Activated naive CD8-positive, alpha-beta T cell (primary cell): ENCODE data around the gene RAP1GAP.

Source experiments
- H3K27ac Mint-ChIP-seq: one replicate; pipeline ENCODE4 v1.8.0; 2021; ENCODE audit warnings: mixed read lengths
- H3K27me3 Mint-ChIP-seq: one replicate; pipeline ENCODE4 v1.8.0; 2021; ENCODE audit warnings: mixed read lengths
- H3K36me3 Mint-ChIP-seq: one replicate; pipeline ENCODE4 v1.8.0; 2021; ENCODE audit warnings: mixed read lengths
- H3K4me1 Mint-ChIP-seq: one replicate; pipeline ENCODE4 v1.8.0; 2021; ENCODE audit warnings: low read depth, mixed read lengths
- H3K4me3 Mint-ChIP-seq: one replicate; pipeline ENCODE4 v1.8.0; 2021; ENCODE audit warnings: mild to moderate bottlenecking, mixed read lengths
- H3K9me3 Mint-ChIP-seq: one replicate; pipeline ENCODE4 v1.8.0; 2021; ENCODE audit warnings: low read depth, mixed read lengths

The RAP1GAP gene

GRCh38 chr1:21584096-21584495, 85.1 kb downstream of the RAP1GAP start:
- no peaks in the 10 kb centered on the region for H3K9me3 Mint-ChIP-seq
- H3K4me1 Mint-ChIP-seq = no peaks in the 10 kb centered on the region
- H3K27me3 Mint-ChIP-seq = peaks cover 14% of the 10 kb centered on the region
- H3K4me3 Mint-ChIP-seq = no peak overlapping the region
- no peaks in the 10 kb centered on the region for H3K36me3 Mint-ChIP-seq
- no peak overlapping the region for H3K27ac Mint-ChIP-seq

- H3K4me1 Mint-ChIP-seq = no peaks in the 10 kb centered on the region
- no peak overlapping the region for H3K27ac Mint-ChIP-seq
- no peaks in the 10 kb centered on the region for H3K9me3 Mint-ChIP-seq
- no peaks in the 10 kb centered on the region for H3K36me3 Mint-ChIP-seq
- no peak overlapping the region for H3K4me3 Mint-ChIP-seq
- H3K27me3 Mint-ChIP-seq = peaks cover 8% of the 10 kb centered on the region
Observed at GRCh38 chr1:21579791-21580190, 89.4 kb downstream of the RAP1GAP start.

GRCh38 chr1:21577933-21578332, 91.2 kb downstream of the RAP1GAP start:
- no peak overlapping the region for H3K4me3 Mint-ChIP-seq
- H3K36me3 Mint-ChIP-seq = no peaks in the 10 kb centered on the region
- H3K4me1 Mint-ChIP-seq = no peaks in the 10 kb centered on the region

GRCh38 chr1:21577324-21577723, 91.8 kb downstream of the RAP1GAP start:
- H3K4me1 Mint-ChIP-seq = no peaks in the 10 kb centered on the region

More at GRCh38 chr1:21577933-21578332, 91.2 kb downstream of the RAP1GAP start:
- Mint-ChIP-seq H3K27me3 (peaks cover 13% of the 10 kb centered on the region), H3K9me3 (no peaks in the 10 kb centered on the region), H3K27ac (no peak overlapping the region)

GRCh38 chr1:21576798-21577187, 92.4 kb downstream of the RAP1GAP start:
- Mint-ChIP-seq H3K27me3 (peaks cover 11% of the 10 kb centered on the region), H3K4me1 (no peaks in the 10 kb centered on the region), H3K9me3 (no peaks in the 10 kb centered on the region), H3K4me3 (no peak overlapping the region), H3K36me3 (no peaks in the 10 kb centered on the region), H3K27ac (no peak overlapping the region)

More at GRCh38 chr1:21577324-21577723, 91.8 kb downstream of the RAP1GAP start:
- Mint-ChIP-seq H3K27ac (no peak overlapping the region), H3K36me3 (no peaks in the 10 kb centered on the region), H3K4me3 (no peak overlapping the region), H3K27me3 (peaks cover 10% of the 10 kb centered on the region), H3K9me3 (no peaks in the 10 kb centered on the region)

- H3K27ac Mint-ChIP-seq = no peak overlapping the region
- H3K4me1 Mint-ChIP-seq = no peaks in the 10 kb centered on the region
- no peak overlapping the region for H3K4me3 Mint-ChIP-seq
- H3K27me3 Mint-ChIP-seq = peaks cover 11% of the 10 kb centered on the region
- no peaks in the 10 kb centered on the region for H3K36me3 Mint-ChIP-seq
- no peaks in the 10 kb centered on the region for H3K9me3 Mint-ChIP-seq
Observed at GRCh38 chr1:21576031-21576797, 92.9 kb downstream of the RAP1GAP start.

- H3K36me3 Mint-ChIP-seq = no peaks in the 10 kb centered on the region
- no peaks in the 10 kb centered on the region for H3K9me3 Mint-ChIP-seq
- H3K4me1 Mint-ChIP-seq = no peaks in the 10 kb centered on the region
- H3K27me3 Mint-ChIP-seq = peaks cover 13% of the 10 kb centered on the region
- H3K4me3 Mint-ChIP-seq = no peak overlapping the region
- no peak overlapping the region for H3K27ac Mint-ChIP-seq
Observed at GRCh38 chr1:21575351-21575942, 93.7 kb downstream of the RAP1GAP start.

- peaks cover 13% of the 10 kb centered on the region for H3K27me3 Mint-ChIP-seq
- no peak overlapping the region for H3K27ac Mint-ChIP-seq
- no peaks in the 10 kb centered on the region for H3K9me3 Mint-ChIP-seq
- no peaks in the 10 kb centered on the region for H3K36me3 Mint-ChIP-seq
- no peak overlapping the region for H3K4me3 Mint-ChIP-seq
- H3K4me1 Mint-ChIP-seq = no peaks in the 10 kb centered on the region
Observed at GRCh38 chr1:21574466-21575151, 94.5 kb downstream of the RAP1GAP start.

GRCh38 chr1:21573971-21574465, 95.1 kb downstream of the RAP1GAP start:
- H3K4me3 Mint-ChIP-seq = no peak overlapping the region
- H3K9me3 Mint-ChIP-seq = no peaks in the 10 kb centered on the region
- no peaks in the 10 kb centered on the region for H3K4me1 Mint-ChIP-seq
- H3K27me3 Mint-ChIP-seq = peaks cover 13% of the 10 kb centered on the region
- H3K27ac Mint-ChIP-seq = no peak overlapping the region
- H3K36me3 Mint-ChIP-seq = no peaks in the 10 kb centered on the region

- Mint-ChIP-seq H3K27ac (no peak overlapping the region), H3K9me3 (no peaks in the 10 kb centered on the region), H3K36me3 (no peaks in the 10 kb centered on the region), H3K4me3 (no peak overlapping the region), H3K27me3 (peaks cover 13% of the 10 kb centered on the region), H3K4me1 (no peaks in the 10 kb centered on the region)
Observed at GRCh38 chr1:21573475-21573874, 95.7 kb downstream of the RAP1GAP start.

- no peak overlapping the region for H3K4me3 Mint-ChIP-seq
- H3K36me3 Mint-ChIP-seq = no peaks in the 10 kb centered on the region
- no peaks in the 10 kb centered on the region for H3K4me1 Mint-ChIP-seq
- H3K9me3 Mint-ChIP-seq = no peaks in the 10 kb centered on the region
- peaks cover 13% of the 10 kb centered on the region for H3K27me3 Mint-ChIP-seq
- H3K27ac Mint-ChIP-seq = no peak overlapping the region
Observed at GRCh38 chr1:21572735-21573277, 96.4 kb downstream of the RAP1GAP start.

- no peaks in the 10 kb centered on the region for H3K4me1 Mint-ChIP-seq
- no peak overlapping the region for H3K27ac Mint-ChIP-seq
- H3K36me3 Mint-ChIP-seq = no peaks in the 10 kb centered on the region
- H3K4me3 Mint-ChIP-seq = no peak overlapping the region
- H3K27me3 Mint-ChIP-seq = peaks cover 13% of the 10 kb centered on the region
- H3K9me3 Mint-ChIP-seq = no peaks in the 10 kb centered on the region
Observed at GRCh38 chr1:21572221-21572620, 96.9 kb downstream of the RAP1GAP start.

GRCh38 chr1:21570885-21571284, 98.3 kb downstream of the RAP1GAP start:
- no peaks in the 10 kb centered on the region for H3K9me3 Mint-ChIP-seq
- no peaks in the 10 kb centered on the region for H3K4me1 Mint-ChIP-seq
- no peaks in the 10 kb centered on the region for H3K36me3 Mint-ChIP-seq
- no peak overlapping the region for H3K4me3 Mint-ChIP-seq
- no peak overlapping the region for H3K27ac Mint-ChIP-seq
- H3K27me3 Mint-ChIP-seq = peaks cover 10% of the 10 kb centered on the region

- Mint-ChIP-seq H3K9me3 (no peaks in the 10 kb centered on the region), H3K27ac (no peak overlapping the region)
Observed at GRCh38 chr1:21570528-21570875, 98.7 kb downstream of the RAP1GAP start.

More at GRCh38 chr1:21570528-21570875, 98.7 kb downstream of the RAP1GAP start:
- Mint-ChIP-seq H3K4me3 (no peak overlapping the region), H3K4me1 (no peaks in the 10 kb centered on the region), H3K36me3 (no peaks in the 10 kb centered on the region), H3K27me3 (peaks cover 10% of the 10 kb centered on the region)
